Measurements from ENCODE around the gene SMYD3.

- TF ChIP-seq, protein P1, sequence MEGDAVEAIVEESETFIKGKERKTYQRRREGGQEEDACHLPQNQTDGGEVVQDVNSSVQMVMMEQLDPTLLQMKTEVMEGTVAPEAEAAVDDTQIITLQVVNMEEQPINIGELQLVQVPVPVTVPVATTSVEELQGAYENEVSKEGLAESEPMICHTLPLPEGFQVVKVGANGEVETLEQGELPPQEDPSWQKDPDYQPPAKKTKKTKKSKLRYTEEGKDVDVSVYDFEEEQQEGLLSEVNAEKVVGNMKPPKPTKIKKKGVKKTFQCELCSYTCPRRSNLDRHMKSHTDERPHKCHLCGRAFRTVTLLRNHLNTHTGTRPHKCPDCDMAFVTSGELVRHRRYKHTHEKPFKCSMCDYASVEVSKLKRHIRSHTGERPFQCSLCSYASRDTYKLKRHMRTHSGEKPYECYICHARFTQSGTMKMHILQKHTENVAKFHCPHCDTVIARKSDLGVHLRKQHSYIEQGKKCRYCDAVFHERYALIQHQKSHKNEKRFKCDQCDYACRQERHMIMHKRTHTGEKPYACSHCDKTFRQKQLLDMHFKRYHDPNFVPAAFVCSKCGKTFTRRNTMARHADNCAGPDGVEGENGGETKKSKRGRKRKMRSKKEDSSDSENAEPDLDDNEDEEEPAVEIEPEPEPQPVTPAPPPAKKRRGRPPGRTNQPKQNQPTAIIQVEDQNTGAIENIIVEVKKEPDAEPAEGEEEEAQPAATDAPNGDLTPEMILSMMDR (IDR thresholded peaks at IDR 0.05), result peak; percentile 31 to 73 (median 58)
- TF ChIP-seq POLR2AphosphoS5 (IDR thresholded peaks at IDR 0.05) (no peak), POLR2A (IDR thresholded peaks at IDR 0.05) (no peak), EP300 (IDR thresholded peaks at IDR 0.05) (no peak)
These were observed 56.3 kb downstream of the SMYD3 start for GRCh38 chr1:246450611-246451251.

Data from gastroesophageal sphincter (tissue), 3 donors.